ENCODE data around the gene EDN1. TPM values are rescaled to one million over a fixed set of nuclear protein-coding genes. Genes with fewer than 3 reads are reported as not detected.
A peak's percentile ranks its signal among the peaks of the same experiment; 100 is the strongest.

The EDN1 gene
- polyA plus RNA-seq, 3 donors: 0.11 to 0.71 TPM; not detected in 1

GRCh38 chr6:12291839-12292604 lies 1.9 kb downstream of the EDN1 start:
- Mint-ChIP-seq H3K4me3 (peak overlapping the region; percentile 37 to 78), H3K4me1 (peaks cover 37% of the 10 kb centered on the region), H3K27me3 (ENCODE audit: low read depth in 3 of 3) (peaks cover 30 to 43% (median 41%) of the 10 kb centered on the region in 3 donors), H3K27ac (peak overlapping the region in 2 of 7 donors; percentile 2 to 36), H3K36me3 (peaks cover 0 to 4% of the 10 kb centered on the region in 2 donors), H3K9me3 (peaks cover 0 to 2% (median 0%) of the 10 kb centered on the region in 7 donors)
- Histone ChIP-seq H4K20me1 (ENCODE audit: insufficient read depth, low read length) (no peaks in the 10 kb centered on the region), H3K27ac (ENCODE audit: low read depth in 1 of 2, low read length in 2 of 2) (no peak overlapping the region), H3K4me3 (replicated peaks in 1 of 3; ENCODE audit: low read depth in 2 of 3, low read length in 3 of 3) (no peak overlapping the region), H3K27me3 (ENCODE audit: control insufficient read depth in 2 of 2, insufficient read depth in 2 of 2, low read length in 2 of 2) (peaks cover 24 to 32% of the 10 kb centered on the region in 2 donors), H3K79me2 (ENCODE audit: insufficient read depth, low read length) (no peaks in the 10 kb centered on the region), H3K9ac (ENCODE audit: insufficient read depth, low read length, poor library complexity, severe bottlenecking) (no peak overlapping the region), H2AFZ (ENCODE audit: insufficient read depth, low read depth, low read length, poor library complexity, severe bottlenecking) (no peak overlapping the region), H3K9me3 (replicated peaks in 1 of 2; ENCODE audit: control insufficient read depth in 1 of 2, insufficient read depth in 1 of 2, low read length in 2 of 2) (no peaks in the 10 kb centered on the region), H3K4me2 (replicated peaks; ENCODE audit: extremely low read depth, low read length, poor library complexity, severe bottlenecking) (no peak overlapping the region), H3K36me3 (replicated peaks in 1 of 2; ENCODE audit: control insufficient read depth in 1 of 2, insufficient read depth in 2 of 2, low read length in 2 of 2) (no peaks in the 10 kb centered on the region), H3K4me1 (ENCODE audit: control insufficient read depth in 1 of 2, insufficient read depth in 2 of 2, low read length in 2 of 2) (peaks cover 18 to 20% of the 10 kb centered on the region in 2 donors)
- intact Hi-C loops (cut with micrococcal nuclease): loop anchor here (5.0 to 10.0 kb wide), 3 partner anchors 65 to 627 kb away; no protein-coding TSS in a partner anchor
- peak; percentile 11 for TF ChIP-seq CTCF (IDR thresholded peaks at IDR 0.05)
- 40% methylated on average over 9 of the region's 15 CpGs for WGBS (ENCODE audit: insufficient coverage)
- peak in 2 of 3 donors; percentile 15 to 53 for DNase-seq

- Mint-ChIP-seq H3K4me3 (no peak overlapping the region), H3K9me3 (peaks cover 0 to 2% (median 0%) of the 10 kb centered on the region in 7 donors), H3K27ac (peak overlapping the region in 1 of 7 donors; percentile 80), H3K27me3 (ENCODE audit: low read depth in 3 of 3) (peaks cover 30 to 43% (median 40%) of the 10 kb centered on the region in 3 donors), H3K4me1 (peaks cover 32% of the 10 kb centered on the region), H3K36me3 (peaks cover 0 to 4% of the 10 kb centered on the region in 2 donors)
- no peak for DNase-seq
- H3K36me3 ChIP-seq (replicated peaks in 1 of 2; ENCODE audit: control insufficient read depth in 1 of 2, insufficient read depth in 2 of 2, low read length in 2 of 2): no peaks in the 10 kb centered on the region
- no peaks in the 10 kb centered on the region for H3K79me2 ChIP-seq (ENCODE audit: insufficient read depth, low read length)
- H3K4me3 ChIP-seq (replicated peaks in 1 of 3; ENCODE audit: low read depth in 2 of 3, low read length in 3 of 3): no peak overlapping the region
- no peaks in the 10 kb centered on the region for H3K9me3 ChIP-seq (replicated peaks in 1 of 2; ENCODE audit: control insufficient read depth in 1 of 2, insufficient read depth in 1 of 2, low read length in 2 of 2)
- no peak overlapping the region for H3K9ac ChIP-seq (ENCODE audit: insufficient read depth, low read length, poor library complexity, severe bottlenecking)
- no peak overlapping the region for H3K4me2 ChIP-seq (replicated peaks; ENCODE audit: extremely low read depth, low read length, poor library complexity, severe bottlenecking)
- H2AFZ ChIP-seq (ENCODE audit: insufficient read depth, low read depth, low read length, poor library complexity, severe bottlenecking): no peak overlapping the region
- H3K27me3 ChIP-seq (ENCODE audit: control insufficient read depth in 2 of 2, insufficient read depth in 2 of 2, low read length in 2 of 2): peaks cover 24 to 32% of the 10 kb centered on the region in 2 donors
- H3K27ac ChIP-seq (ENCODE audit: low read depth in 1 of 2, low read length in 2 of 2): no peak overlapping the region
- intact Hi-C loops (cut with micrococcal nuclease): loop anchor here (5.0 to 10.0 kb wide), 3 partner anchors 64 to 629 kb away; no protein-coding TSS in a partner anchor
- no peak for TF ChIP-seq CTCF (IDR thresholded peaks at IDR 0.05)
- no CpG with 5 or more reads among the region's 4 CpGs for WGBS (ENCODE audit: insufficient coverage)
- no peaks in the 10 kb centered on the region for H4K20me1 ChIP-seq (ENCODE audit: insufficient read depth, low read length)
- peaks cover 17 to 18% of the 10 kb centered on the region in 2 donors for H3K4me1 ChIP-seq (ENCODE audit: control insufficient read depth in 1 of 2, insufficient read depth in 2 of 2, low read length in 2 of 2)
These were observed 3.2 kb downstream of the EDN1 start for GRCh38 chr6:12293235-12293930.

All from CD14-positive monocyte (primary cell).